Stimulated activated CD4-positive, alpha-beta T cell treated with anti-CD3 and anti-CD28 coated beads, TNF-alpha, amount 100 ng/mL, for 1 hour (primary cell): ENCODE results near the gene SETX.

Experiments
- DNase-seq, 3 donors: peaks; one replicate each; pipeline ENCODE4 v3.0.0-alpha.2; 2020; ENCODE audit warnings: low read depth in 3 of 3, low spot score in 1 of 3

SETX gene

GRCh38 chr9:132224645-132225044, 130.1 kb downstream of the SETX start:
- DNase-seq = no peak

GRCh38 chr9:132221941-132222340, 132.8 kb downstream of the SETX start:
- DNase-seq = no peak

- no peak for DNase-seq
Observed at GRCh38 chr9:132218208-132218607, 136.6 kb downstream of the SETX start.

GRCh38 chr9:132216861-132217619, 137.7 kb downstream of the SETX start:
- no peak for DNase-seq

- DNase-seq = no peak
Observed at GRCh38 chr9:132214027-132214622, 140.7 kb downstream of the SETX start.

GRCh38 chr9:132211570-132211969, 143.2 kb downstream of the SETX start:
- DNase-seq = no peak
